DMS 273 (cell line): ENCODE results near the gene MPPE1.
A peak's percentile ranks its signal among the peaks of the same experiment; 100 is the strongest.
"Not testable (repeated sequence)": the region's sequence is repeated elsewhere in the genome, so short reads cannot be mapped to it uniquely, and the experiment has no call there.

ENCODE experiments used
- DNase-seq: peaks from one replicate; lab custom pipeline; 2025; ENCODE audit not compliant: unreplicated experiment; lab: John Stamatoyannopoulos, UW

The MPPE1 gene

GRCh38 chr18:11859282-11859830 lies 48.8 kb downstream of the MPPE1 start:
- DNase-seq: no peak

DNA sequence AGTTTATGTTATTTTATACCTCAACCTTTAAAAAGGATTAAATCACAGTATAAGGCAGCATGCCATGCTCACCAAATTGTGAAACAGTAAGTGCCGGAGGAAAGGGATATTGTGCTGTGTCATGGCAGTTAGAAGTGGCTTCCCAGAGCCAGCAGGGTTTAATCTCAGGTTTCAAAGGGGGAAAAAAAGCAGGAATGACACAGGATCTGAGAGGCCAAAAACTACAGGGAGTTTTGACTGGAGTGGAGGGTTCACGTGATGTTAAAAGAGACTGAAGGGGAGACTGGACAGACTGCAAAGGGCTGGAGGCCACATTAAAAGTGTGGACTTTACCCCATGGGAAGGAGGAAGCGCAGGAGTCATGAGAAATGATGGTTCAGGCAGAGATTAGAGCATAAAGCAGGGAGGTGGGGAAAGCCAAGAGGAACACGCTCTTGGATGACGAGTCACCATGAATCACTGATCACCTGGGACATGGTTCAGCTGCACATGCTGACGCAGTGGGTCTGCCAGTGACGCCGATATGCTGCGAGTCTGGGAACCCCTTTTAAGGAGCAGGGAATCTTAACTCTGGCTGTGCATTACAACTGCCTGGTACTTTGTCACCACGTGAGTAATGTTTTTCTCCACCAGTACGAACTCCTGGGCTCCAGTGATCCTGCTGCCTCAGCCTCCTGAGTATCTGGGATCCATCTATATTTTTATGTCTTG lies 50.8 kb downstream of the MPPE1 start:
- DNase-seq: peak; percentile 83

DNA sequence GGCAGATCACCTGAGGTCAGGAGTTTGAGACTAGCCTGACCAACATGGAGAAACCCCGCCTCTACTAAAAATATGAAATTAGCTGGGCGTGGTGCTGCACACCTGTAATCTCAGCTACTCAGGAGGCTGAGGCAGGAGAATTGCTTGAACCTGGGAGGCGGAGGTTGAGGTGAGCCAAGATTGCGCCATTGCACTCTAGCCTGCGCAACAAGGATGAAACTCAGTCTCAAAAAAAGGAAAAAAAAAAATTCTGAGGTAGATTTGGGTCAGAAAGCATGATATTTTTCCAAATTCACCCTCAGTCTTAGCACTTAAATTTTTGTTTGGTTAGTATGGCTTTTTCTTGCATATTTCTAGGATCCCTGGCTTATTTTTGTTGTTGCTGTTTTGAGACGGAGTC lies 53.6 kb downstream of the MPPE1 start:
- DNase-seq: not testable (repeated sequence)

DNA sequence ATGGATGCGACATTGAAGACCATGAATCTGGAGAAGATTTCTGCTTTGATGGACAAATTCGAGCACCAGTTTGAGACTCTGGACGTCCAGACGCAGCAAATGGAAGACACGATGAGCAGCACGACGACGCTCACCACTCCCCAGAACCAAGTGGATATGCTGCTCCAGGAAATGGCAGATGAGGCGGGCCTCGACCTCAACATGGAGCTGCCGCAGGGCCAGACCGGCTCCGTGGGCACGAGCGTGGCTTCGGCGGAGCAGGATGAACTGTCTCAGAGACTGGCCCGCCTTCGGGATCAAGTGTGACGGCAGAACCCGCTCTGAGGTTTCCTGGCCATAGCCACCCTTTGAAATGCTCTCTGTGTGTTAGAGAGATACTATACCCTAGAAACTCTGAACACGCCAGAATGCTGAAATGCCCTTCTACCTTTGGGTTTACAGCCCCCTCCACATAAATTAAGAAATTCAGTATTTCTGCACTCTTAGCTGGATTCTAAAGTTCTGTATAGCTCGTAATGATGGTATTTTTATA lies 56.2 kb downstream of the MPPE1 start:
- peak; percentile 65 for DNase-seq

- peak; percentile 99 for DNase-seq
Observed at GRCh38 chr18:11851146-11851805, 56.8 kb downstream of the MPPE1 start, which contains the start of gene CHMP1B. Gene CHMP1B, plus strand, starts transcription at chr18:11851413. Its CDS starts 99 bp downstream, at chr18:11851512.

- DNase-seq: peak; percentile 83
Observed at GRCh38 chr18:11850821-11851145, 57.3 kb downstream of the MPPE1 start.

DNA sequence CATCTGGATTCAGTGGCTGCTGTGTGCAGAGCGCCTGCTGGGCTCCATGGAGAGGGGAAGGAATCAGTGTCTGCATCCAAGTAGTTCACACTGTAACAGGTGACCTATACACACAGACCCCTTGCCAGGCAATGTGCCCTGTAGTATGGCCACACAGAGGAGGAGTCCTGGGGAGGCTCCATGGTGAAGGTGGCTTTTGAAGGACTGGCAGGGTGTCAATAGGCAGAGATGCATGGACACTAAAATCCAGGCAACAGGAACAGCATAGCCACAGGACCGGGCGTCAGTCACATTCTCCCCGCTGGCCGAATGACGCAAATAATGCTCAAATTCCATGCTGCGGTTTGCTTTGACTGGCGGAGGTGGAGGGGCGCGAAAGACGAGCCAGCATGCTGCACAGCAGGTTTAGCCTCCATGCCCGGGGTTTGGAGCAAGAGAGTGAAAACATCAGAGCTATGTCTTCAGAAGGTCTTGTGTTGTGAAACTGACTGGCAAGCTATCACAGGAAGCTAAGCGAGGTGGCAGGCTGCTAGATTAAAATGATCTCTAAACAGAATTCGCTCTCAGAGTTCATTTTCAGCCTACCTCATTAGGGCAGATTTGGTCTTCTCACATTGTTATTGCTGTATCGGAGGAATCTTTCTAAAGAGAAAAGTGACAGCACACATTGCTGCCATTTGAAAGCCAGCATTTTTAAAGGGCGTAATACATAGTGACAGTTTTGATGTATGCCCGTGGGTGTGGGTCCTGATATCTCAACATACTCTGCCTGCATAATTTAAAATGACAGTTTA lies 58.1 kb downstream of the MPPE1 start:
- peak; percentile 91 for DNase-seq

DNA sequence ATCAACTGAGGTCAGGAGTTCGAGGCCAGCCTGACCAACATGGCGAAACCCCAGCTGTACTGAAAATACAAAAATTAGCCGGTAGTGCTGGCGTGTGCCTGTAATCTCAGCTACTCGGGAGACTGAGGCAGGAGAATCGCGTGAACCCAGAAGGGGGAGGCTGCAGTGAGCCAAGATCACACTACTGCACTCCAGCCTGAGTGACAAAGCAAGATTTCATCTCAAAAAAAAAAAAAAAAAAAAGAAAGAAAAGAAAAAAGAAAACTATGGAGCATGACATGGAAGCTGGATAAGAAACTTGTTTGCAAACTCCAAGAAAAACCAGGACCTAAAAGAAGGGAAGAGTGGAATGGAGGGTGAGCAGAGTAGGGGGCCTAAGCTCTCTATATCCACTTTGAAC lies 58.8 kb downstream of the MPPE1 start:
- DNase-seq: no peak

DNA sequence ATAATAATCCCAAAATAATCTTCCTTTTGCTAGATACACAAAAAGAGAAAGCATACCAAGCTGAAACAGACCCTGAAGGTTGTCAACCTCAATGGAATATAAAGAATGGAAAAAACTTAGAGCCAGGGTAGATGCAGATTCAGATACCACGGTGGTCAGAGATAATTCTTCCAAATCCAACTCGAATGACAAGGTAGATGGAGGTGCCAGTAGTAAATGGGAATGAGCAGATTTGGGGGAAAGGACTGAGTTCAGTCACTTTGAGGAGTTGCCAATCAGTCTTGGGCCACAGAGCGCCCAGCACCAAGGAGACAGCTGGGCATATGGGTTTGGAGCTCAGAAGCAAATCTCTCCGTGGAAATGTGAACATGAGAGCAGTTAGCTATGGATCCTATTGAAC lies 60.3 kb downstream of the MPPE1 start:
- DNase-seq: no peak

DNA sequence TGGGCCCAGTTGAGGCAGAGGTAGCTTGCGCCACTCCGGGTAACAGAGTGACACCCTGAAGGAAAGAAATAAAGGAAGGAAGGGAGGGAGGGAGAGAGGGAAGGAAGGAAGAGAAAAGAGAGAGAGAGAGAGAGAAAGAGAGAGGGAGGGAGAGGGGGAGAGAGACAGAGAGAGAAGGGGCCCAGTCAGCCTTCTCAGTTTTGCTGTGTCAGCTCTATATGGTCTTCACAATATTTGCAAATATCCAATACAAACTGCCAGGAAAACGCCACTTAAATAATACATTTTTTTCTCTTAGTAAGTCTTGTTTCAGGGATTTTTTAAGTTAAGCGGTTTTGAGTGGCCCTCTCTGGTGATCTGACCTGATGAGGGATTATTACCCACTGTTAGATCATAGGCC lies 62.5 kb downstream of the MPPE1 start:
- DNase-seq: no peak

DNA sequence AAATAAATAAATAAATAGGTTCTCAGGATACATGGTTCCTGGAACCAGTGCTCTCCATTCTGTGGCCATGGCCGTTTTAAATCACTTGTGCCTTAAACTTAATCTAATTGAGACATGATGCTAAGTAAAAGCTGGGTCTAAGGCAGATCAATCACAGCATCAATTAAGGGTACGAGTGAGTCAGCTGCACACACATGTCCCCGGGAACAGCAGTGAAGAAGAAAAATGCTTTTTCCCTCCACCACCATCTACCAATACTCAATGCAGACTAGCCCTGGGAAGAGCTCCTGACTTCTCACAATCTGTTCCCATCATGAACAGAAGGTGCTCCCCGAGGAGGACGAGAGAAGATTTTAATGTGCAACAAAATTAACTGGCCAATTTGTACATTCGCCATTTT lies 63.7 kb downstream of the MPPE1 start:
- DNase-seq: no peak

DNA sequence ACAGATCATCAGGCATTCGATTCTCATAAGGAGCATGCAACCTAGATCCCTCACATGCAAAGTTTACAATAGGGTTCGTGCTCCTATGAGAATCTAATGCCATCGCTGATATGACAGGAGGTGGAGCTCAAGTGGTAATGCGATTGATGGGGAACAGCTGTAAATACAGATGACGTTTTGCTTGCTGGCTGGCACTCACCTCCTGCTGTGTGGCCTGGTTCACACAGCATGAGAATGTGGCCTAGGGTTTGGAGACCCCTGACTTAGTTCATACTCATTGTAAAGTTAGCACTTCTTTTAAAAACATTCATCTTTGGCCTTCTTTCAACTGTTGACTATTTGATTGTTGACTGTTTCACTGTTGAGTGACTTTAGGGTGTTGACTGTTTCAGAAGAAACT lies 65.6 kb downstream of the MPPE1 start:
- DNase-seq: no peak

DNA sequence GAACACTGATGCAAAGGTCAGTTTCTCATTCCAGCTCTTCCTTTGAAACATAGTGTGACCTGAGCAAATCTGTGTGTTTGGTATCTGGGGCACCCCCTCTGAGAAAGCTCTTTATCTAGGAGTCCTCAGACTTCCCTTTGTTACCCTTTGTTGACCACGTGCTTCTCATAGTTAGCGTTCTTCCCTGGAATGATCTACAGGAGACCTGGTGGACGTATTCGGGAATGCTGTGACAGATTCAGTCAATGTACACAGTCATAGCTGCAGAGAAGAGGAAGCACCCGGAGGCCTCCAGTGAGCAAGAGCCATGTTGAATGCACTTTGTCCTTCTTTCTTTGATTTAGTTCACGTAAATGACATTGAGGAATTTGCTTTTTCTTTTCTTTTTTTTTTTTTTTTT lies 67.6 kb downstream of the MPPE1 start:
- no peak for DNase-seq

GRCh38 chr18:11839556-11839955 lies 68.6 kb downstream of the MPPE1 start:
- no peak for DNase-seq

DNA sequence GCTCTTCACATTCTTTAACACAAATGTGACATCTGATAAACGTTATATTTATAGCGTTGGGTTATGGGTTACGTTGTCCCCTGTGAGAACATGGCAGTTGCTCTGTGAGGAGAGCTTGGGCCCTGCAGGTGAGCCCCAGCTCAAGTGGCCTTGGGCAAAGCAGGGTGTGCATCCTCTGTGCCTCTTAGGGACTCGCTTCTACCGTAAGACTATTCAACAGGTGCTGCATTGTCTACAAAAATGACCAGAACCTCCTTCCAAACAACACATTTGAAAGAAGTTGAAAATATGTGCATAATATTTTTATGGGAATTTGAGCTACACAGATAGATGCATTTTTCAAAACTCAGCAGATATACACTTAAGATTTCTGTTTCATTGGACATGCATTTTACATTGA lies 73.3 kb downstream of the MPPE1 start:
- DNase-seq: no peak
